GM12801 (cell line): ENCODE data around the gene CDH12.

ENCODE experiments used
- TF ChIP-seq, protein P1 (sequence below): IDR thresholded peaks from one replicate; pipeline ENCODE4 v1.5.1; 2011; ENCODE audit warnings: control low read depth; ENCODE audit not compliant: insufficient read length; ENCODE audit errors: extremely low read depth

Gene CDH12

DNA sequence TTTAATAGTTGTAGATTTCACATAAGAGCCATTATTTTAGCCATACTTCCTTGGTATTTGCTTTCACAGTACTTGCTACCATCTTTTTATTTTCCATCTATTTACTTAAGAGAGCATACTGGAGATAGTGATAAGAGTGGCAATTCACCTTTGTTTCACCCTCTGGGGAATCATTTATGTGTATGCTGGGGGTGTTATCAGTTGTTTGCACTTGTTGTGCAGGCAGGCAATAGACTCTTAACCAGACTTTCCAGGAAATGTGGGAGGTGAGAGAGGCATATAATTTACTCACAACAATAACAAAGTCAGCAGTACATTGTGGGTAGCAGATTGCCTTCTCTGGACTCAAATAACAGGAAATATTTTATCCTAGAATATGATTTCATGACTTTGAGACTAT is 1018.3 kb downstream of the CDH12 start:
- TF ChIP-seq, protein P1, sequence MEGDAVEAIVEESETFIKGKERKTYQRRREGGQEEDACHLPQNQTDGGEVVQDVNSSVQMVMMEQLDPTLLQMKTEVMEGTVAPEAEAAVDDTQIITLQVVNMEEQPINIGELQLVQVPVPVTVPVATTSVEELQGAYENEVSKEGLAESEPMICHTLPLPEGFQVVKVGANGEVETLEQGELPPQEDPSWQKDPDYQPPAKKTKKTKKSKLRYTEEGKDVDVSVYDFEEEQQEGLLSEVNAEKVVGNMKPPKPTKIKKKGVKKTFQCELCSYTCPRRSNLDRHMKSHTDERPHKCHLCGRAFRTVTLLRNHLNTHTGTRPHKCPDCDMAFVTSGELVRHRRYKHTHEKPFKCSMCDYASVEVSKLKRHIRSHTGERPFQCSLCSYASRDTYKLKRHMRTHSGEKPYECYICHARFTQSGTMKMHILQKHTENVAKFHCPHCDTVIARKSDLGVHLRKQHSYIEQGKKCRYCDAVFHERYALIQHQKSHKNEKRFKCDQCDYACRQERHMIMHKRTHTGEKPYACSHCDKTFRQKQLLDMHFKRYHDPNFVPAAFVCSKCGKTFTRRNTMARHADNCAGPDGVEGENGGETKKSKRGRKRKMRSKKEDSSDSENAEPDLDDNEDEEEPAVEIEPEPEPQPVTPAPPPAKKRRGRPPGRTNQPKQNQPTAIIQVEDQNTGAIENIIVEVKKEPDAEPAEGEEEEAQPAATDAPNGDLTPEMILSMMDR, result no peak

DNA sequence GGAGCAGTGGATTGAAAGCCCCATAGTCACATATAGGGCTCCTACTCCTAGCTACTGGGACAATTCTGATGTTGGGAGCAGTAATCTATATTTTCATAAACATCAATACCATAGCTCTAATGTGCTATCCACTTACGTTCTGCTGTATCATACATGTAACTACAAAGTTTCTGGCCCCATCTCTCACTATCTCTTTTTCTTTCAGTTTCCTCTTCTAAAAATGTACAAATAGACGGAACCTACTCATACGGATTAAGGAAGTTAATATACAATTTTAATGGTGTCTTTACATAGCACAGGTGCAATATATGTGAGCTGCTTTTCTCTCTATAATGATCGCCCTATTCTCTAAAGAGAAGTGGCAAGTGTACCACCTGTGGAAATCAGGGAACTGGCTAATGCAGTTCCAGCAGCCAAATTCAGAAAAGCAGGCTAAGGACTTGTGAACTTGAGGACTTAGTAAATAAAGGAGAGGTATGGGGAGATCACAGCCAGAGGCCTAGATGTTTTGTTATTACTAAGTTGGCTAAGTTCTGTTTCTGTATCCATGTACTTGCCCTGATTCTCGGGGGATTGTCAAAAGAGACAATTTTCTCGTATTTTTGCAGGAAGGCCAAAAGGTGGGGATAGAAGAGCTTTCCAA is 1021.9 kb downstream of the CDH12 start:
- TF ChIP-seq, protein P1, result no peak

GRCh38 chr5:21826884-21827283 is 1026.3 kb downstream of the CDH12 start:
- TF ChIP-seq, protein P1, result no peak

DNA sequence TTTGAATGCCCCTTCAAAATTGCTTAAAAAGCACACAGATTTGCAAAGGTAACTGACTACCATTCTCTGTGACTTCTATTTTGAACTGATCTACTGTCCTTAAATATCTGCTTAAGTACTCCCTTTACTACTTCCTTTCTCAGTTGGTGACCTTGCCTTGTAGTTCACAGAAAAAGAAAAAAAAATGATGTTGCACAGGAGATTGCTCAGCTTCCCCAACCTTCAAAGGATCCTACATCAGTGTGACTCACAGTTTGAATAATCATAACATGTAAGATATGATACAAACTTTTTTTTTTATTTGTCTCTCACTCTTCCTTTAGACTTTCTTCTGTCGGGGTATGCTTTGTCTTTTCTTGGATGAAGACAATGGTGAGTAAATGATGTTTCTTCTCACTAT is 1029.6 kb downstream of the CDH12 start:
- TF ChIP-seq, protein P1, result no peak

GRCh38 chr5:21823076-21823574 is 1030.0 kb downstream of the CDH12 start:
- TF ChIP-seq, protein P1, result no peak

GRCh38 chr5:21820527-21820926 is 1032.6 kb downstream of the CDH12 start:
- TF ChIP-seq, protein P1, result no peak

DNA sequence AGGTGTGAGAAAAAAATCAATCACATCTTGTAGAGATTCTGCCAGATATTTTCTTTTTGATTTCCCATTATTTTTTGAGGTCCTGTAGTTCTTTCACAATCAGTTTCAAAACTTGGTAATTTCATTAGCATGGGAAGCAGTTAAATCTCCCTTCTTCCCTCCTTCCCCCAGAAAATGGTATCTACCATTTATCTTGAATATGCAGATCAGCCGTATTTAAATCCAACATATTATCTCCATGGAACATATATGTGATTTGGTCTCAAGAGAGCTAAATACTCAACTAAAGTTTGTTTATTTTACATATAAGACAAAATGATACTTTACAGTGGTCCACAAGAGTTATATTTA is 1034.8 kb downstream of the CDH12 start:
- TF ChIP-seq, protein P1, result no peak
